H1 (cell line): ENCODE results near the gene BNC2. TPM values are rescaled to one million over a fixed set of nuclear protein-coding genes. Genes with fewer than 3 reads are reported as not detected.

ENCODE experiments used
- EZH2 ChIP-seq: fragments of 200-600 bp; sonication (generic); IDR thresholded peaks from 2 replicates; pipeline ENCODE4 v1.7.1; 2012; ENCODE audit warnings: low read depth, mild to moderate bottlenecking, moderate library complexity, low read length, inconsistent platforms; ENCODE audit not compliant: severe bottlenecking
- GTF2F1 ChIP-seq: IDR thresholded peaks from 2 replicates; pipeline ENCODE4 v1.6.1; 2012; ENCODE audit warnings: low read depth, low read length, improper control_type of control experiment, borderline replicate concordance
- HDAC2 ChIP-seq, 2 experiments: fragments of 300-600 bp in 1 of 2; sonication (generic) in 1 of 2; IDR thresholded peaks; 2 replicates each; pipeline ENCODE4 v1.6.1; 2011 to 2012; ENCODE audit warnings: low read depth in 2 of 2, low read length in 2 of 2, mild to moderate bottlenecking in 2 of 2, moderate library complexity in 2 of 2, borderline replicate concordance in 1 of 2, inconsistent platforms in 1 of 2
- HDAC6 ChIP-seq: IDR thresholded peaks from one replicate; pipeline ENCODE4 v1.7.1; 2012; ENCODE audit warnings: low read depth, mild to moderate bottlenecking, inconsistent platforms, low read length, moderate library complexity
- KDM5A ChIP-seq: fragments of 200-600 bp; IDR thresholded peaks from 2 replicates; pipeline ENCODE4 v1.7.1; 2012; ENCODE audit warnings: mild to moderate bottlenecking, low read length, inconsistent platforms, mixed read lengths
- RXRA ChIP-seq: IDR thresholded peaks from 2 replicates; pipeline ENCODE4 v1.6.1; 2011; ENCODE audit warnings: low read depth, mild to moderate bottlenecking, low read length, moderate library complexity; ENCODE audit not compliant: insufficient read depth
- SIRT6 ChIP-seq: IDR thresholded peaks from one replicate; pipeline ENCODE4 v1.7.1; 2012; ENCODE audit warnings: low read length, inconsistent platforms
- SUZ12 ChIP-seq: fragments of 200-600 bp; sonication (generic); IDR thresholded peaks from 2 replicates; pipeline ENCODE4 v1.6.1; 2012; ENCODE audit warnings: mild to moderate bottlenecking, inconsistent platforms, low read length, moderate library complexity, mixed read lengths
- TBP ChIP-seq: IDR thresholded peaks from 2 replicates; pipeline ENCODE4 v1.6.1; 2011; ENCODE audit warnings: low read depth, low read length, improper control_type of control experiment
- YY1 ChIP-seq: IDR thresholded peaks from 2 replicates; pipeline ENCODE4 v1.6.1; 2011; ENCODE audit warnings: low read depth, mild to moderate bottlenecking, low read length
- polyA plus RNA-seq, 7 experiments: library from polyadenylated mRNA; depleted of rRNA in 3 of 7; stranded (reverse) in 5 of 7; unstranded in 2 of 7; fragments of >200 nt in 5 of 7; fragments of 200-250 nt in 2 of 7; gene quantifications; 1 replicate in 5 of 7; 2 replicates in 1 of 7; 4 replicates in 1 of 7; pipeline versions ENCODE4 v1.2.1 to v1.2.3, GENCODE V29; 2011 to 2013; ENCODE audit warnings: missing spikeins in 2 of 7, mixed read lengths in 2 of 7
- total RNA-seq: library from RNA; stranded (reverse); fragmentation: NEBNext Ultra II Directional; extraction: Animal tissue kit (Norgen Biotek cat#: 25700); gene quantifications from 2 replicates; pipeline ENCODE4 v1.2.1, GENCODE V29; 2021
- TF ChIP-seq, protein P1 (sequence below): fragments of 300-600 bp; sonication (generic); IDR thresholded peaks from 2 replicates; pipeline ENCODE4 v1.7.1; 2012; ENCODE audit warnings: low read length, moderate library complexity, mild to moderate bottlenecking, inconsistent platforms; ENCODE audit not compliant: insufficient replicate concordance

BNC2 gene
- total and polyA plus RNA-seq, 2 of the 8 experiments (the other 6 are each of a cell fraction or from before 2014, with no cell fraction given): 16.0 to 26.8 TPM

GRCh38 chr9:16767366-16767765 is 103.1 kb downstream of the BNC2 start (continued):
- TF ChIP-seq, protein P1, sequence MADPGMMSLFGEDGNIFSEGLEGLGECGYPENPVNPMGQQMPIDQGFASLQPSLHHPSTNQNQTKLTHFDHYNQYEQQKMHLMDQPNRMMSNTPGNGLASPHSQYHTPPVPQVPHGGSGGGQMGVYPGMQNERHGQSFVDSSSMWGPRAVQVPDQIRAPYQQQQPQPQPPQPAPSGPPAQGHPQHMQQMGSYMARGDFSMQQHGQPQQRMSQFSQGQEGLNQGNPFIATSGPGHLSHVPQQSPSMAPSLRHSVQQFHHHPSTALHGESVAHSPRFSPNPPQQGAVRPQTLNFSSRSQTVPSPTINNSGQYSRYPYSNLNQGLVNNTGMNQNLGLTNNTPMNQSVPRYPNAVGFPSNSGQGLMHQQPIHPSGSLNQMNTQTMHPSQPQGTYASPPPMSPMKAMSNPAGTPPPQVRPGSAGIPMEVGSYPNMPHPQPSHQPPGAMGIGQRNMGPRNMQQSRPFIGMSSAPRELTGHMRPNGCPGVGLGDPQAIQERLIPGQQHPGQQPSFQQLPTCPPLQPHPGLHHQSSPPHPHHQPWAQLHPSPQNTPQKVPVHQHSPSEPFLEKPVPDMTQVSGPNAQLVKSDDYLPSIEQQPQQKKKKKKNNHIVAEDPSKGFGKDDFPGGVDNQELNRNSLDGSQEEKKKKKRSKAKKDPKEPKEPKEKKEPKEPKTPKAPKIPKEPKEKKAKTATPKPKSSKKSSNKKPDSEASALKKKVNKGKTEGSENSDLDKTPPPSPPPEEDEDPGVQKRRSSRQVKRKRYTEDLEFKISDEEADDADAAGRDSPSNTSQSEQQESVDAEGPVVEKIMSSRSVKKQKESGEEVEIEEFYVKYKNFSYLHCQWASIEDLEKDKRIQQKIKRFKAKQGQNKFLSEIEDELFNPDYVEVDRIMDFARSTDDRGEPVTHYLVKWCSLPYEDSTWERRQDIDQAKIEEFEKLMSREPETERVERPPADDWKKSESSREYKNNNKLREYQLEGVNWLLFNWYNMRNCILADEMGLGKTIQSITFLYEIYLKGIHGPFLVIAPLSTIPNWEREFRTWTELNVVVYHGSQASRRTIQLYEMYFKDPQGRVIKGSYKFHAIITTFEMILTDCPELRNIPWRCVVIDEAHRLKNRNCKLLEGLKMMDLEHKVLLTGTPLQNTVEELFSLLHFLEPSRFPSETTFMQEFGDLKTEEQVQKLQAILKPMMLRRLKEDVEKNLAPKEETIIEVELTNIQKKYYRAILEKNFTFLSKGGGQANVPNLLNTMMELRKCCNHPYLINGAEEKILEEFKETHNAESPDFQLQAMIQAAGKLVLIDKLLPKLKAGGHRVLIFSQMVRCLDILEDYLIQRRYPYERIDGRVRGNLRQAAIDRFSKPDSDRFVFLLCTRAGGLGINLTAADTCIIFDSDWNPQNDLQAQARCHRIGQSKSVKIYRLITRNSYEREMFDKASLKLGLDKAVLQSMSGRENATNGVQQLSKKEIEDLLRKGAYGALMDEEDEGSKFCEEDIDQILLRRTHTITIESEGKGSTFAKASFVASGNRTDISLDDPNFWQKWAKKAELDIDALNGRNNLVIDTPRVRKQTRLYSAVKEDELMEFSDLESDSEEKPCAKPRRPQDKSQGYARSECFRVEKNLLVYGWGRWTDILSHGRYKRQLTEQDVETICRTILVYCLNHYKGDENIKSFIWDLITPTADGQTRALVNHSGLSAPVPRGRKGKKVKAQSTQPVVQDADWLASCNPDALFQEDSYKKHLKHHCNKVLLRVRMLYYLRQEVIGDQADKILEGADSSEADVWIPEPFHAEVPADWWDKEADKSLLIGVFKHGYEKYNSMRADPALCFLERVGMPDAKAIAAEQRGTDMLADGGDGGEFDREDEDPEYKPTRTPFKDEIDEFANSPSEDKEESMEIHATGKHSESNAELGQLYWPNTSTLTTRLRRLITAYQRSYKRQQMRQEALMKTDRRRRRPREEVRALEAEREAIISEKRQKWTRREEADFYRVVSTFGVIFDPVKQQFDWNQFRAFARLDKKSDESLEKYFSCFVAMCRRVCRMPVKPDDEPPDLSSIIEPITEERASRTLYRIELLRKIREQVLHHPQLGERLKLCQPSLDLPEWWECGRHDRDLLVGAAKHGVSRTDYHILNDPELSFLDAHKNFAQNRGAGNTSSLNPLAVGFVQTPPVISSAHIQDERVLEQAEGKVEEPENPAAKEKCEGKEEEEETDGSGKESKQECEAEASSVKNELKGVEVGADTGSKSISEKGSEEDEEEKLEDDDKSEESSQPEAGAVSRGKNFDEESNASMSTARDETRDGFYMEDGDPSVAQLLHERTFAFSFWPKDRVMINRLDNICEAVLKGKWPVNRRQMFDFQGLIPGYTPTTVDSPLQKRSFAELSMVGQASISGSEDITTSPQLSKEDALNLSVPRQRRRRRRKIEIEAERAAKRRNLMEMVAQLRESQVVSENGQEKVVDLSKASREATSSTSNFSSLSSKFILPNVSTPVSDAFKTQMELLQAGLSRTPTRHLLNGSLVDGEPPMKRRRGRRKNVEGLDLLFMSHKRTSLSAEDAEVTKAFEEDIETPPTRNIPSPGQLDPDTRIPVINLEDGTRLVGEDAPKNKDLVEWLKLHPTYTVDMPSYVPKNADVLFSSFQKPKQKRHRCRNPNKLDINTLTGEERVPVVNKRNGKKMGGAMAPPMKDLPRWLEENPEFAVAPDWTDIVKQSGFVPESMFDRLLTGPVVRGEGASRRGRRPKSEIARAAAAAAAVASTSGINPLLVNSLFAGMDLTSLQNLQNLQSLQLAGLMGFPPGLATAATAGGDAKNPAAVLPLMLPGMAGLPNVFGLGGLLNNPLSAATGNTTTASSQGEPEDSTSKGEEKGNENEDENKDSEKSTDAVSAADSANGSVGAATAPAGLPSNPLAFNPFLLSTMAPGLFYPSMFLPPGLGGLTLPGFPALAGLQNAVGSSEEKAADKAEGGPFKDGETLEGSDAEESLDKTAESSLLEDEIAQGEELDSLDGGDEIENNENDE: no peak
- TF ChIP-seq TBP: no peak
- TF ChIP-seq SUZ12: no peak
- no peak for TF ChIP-seq EZH2
- no peak for TF ChIP-seq KDM5A
- TF ChIP-seq YY1: no peak
- no peak for TF ChIP-seq HDAC6
- TF ChIP-seq HDAC2 (IDR thresholded peaks at IDR 0.05; ENCODE audit: borderline replicate concordance in 1 of 2, low read depth in 2 of 2, low read length in 2 of 2): no peak
- TF ChIP-seq GTF2F1: no peak
- TF ChIP-seq SIRT6: no peak
- no peak for TF ChIP-seq RXRA
